C4-2B (cell line): ENCODE results near the gene IRF7.

Source experiments
- CTCF ChIP-seq: fragments of 450-650 bp; conservative IDR thresholded peaks from 2 replicates; pipeline ENCODE4 v1.5.1; 2017; ENCODE audit warnings: mild to moderate bottlenecking
- ZFX ChIP-seq: fragments of 450-650 bp; IDR thresholded peaks from 2 replicates; pipeline ENCODE4 v1.6.1; 2017

- no peak for TF ChIP-seq CTCF
- TF ChIP-seq ZFX, result no peak
Measured at GRCh38 chr11:586376-587316, 29.1 kb downstream of the IRF7 start.
